DND-41 (cell line): ENCODE measurements around the gene CSN1S1.

ENCODE experiments used
- CTCF ChIP-seq: IDR thresholded peaks from 2 replicates; pipeline ENCODE4 v1.5.1; 2012; ENCODE audit warnings: borderline replicate concordance, low read length, moderate library complexity, mild to moderate bottlenecking; ENCODE audit not compliant: poor library complexity, severe bottlenecking; ENCODE audit errors: extremely low read depth
- EZH2 ChIP-seq: IDR thresholded peaks from 3 replicates; pipeline ENCODE4 v1.6.1; 2012; ENCODE audit warnings: borderline replicate concordance, low read depth, mild to moderate bottlenecking, moderate library complexity, low read length, inconsistent platforms; ENCODE audit not compliant: severe bottlenecking

GRCh38 chr4:69984030-69984443, 53.2 kb downstream of the CSN1S1 start:
- no peak for TF ChIP-seq CTCF
- TF ChIP-seq EZH2: no peak
